ENCODE measurements around the gene IFRD1.

Gene IFRD1

DNA sequence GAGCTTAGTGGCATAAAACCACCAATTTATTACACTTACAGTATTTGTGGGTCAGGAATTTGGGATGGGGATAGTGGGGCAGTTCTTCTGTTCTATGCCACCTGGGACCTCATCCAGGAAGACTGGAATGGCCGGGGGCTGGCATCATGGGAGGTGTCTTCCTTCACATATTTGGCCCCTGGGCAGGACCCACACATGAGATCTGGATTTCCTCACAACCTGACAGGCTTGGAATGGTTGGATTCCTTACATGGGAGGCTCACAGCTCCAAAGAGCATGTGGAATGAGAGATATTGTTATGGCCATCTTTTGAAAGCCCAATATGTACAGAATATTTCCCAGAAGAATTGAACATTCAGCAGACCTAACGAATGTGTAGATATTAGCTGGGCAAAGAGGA is 52.4 kb downstream of the IFRD1 start:
- peak; percentile 51 for ATAC-seq
- TF ChIP-seq SNAI2 (CRISPR knock-in tag; IDR thresholded peaks at IDR 0.05), result no peak
- TF ChIP-seq, protein P1, sequence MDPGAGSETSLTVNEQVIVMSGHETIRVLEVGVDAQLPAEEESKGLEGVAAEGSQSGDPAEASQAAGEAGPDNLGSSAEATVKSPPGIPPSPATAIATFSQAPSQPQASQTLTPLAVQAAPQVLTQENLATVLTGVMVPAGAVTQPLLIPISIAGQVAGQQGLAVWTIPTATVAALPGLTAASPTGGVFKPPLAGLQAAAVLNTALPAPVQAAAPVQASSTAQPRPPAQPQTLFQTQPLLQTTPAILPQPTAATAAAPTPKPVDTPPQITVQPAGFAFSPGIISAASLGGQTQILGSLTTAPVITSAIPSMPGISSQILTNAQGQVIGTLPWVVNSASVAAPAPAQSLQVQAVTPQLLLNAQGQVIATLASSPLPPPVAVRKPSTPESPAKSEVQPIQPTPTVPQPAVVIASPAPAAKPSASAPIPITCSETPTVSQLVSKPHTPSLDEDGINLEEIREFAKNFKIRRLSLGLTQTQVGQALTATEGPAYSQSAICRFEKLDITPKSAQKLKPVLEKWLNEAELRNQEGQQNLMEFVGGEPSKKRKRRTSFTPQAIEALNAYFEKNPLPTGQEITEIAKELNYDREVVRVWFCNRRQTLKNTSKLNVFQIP (CRISPR knock-in tag; IDR thresholded peaks at IDR 0.05; ENCODE audit: borderline replicate concordance, low read depth), result no peak
- no peak for TF ChIP-seq ZFP3 (CRISPR knock-in tag; IDR thresholded peaks at IDR 0.05)
- no peak for TF ChIP-seq ZC3H10 (CRISPR knock-in tag; IDR thresholded peaks at IDR 0.05)
- TF ChIP-seq ZNF8 (CRISPR knock-in tag; IDR thresholded peaks at IDR 0.05), result no peak
- TF ChIP-seq BACH2 (CRISPR knock-in tag; IDR thresholded peaks at IDR 0.05; ENCODE audit: borderline replicate concordance), result no peak
- TF ChIP-seq PPARA (CRISPR knock-in tag; IDR thresholded peaks at IDR 0.05; ENCODE audit: borderline replicate concordance), result no peak
- no peak for TF ChIP-seq CSDC2 (CRISPR knock-in tag; IDR thresholded peaks at IDR 0.05)
- TF ChIP-seq, protein P2, sequence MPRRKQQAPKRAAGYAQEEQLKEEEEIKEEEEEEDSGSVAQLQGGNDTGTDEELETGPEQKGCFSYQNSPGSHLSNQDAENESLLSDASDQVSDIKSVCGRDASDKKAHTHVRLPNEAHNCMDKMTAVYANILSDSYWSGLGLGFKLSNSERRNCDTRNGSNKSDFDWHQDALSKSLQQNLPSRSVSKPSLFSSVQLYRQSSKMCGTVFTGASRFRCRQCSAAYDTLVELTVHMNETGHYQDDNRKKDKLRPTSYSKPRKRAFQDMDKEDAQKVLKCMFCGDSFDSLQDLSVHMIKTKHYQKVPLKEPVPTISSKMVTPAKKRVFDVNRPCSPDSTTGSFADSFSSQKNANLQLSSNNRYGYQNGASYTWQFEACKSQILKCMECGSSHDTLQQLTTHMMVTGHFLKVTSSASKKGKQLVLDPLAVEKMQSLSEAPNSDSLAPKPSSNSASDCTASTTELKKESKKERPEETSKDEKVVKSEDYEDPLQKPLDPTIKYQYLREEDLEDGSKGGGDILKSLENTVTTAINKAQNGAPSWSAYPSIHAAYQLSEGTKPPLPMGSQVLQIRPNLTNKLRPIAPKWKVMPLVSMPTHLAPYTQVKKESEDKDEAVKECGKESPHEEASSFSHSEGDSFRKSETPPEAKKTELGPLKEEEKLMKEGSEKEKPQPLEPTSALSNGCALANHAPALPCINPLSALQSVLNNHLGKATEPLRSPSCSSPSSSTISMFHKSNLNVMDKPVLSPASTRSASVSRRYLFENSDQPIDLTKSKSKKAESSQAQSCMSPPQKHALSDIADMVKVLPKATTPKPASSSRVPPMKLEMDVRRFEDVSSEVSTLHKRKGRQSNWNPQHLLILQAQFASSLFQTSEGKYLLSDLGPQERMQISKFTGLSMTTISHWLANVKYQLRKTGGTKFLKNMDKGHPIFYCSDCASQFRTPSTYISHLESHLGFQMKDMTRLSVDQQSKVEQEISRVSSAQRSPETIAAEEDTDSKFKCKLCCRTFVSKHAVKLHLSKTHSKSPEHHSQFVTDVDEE (CRISPR knock-in tag; IDR thresholded peaks at IDR 0.05), result no peak
- TF ChIP-seq, protein P3, sequence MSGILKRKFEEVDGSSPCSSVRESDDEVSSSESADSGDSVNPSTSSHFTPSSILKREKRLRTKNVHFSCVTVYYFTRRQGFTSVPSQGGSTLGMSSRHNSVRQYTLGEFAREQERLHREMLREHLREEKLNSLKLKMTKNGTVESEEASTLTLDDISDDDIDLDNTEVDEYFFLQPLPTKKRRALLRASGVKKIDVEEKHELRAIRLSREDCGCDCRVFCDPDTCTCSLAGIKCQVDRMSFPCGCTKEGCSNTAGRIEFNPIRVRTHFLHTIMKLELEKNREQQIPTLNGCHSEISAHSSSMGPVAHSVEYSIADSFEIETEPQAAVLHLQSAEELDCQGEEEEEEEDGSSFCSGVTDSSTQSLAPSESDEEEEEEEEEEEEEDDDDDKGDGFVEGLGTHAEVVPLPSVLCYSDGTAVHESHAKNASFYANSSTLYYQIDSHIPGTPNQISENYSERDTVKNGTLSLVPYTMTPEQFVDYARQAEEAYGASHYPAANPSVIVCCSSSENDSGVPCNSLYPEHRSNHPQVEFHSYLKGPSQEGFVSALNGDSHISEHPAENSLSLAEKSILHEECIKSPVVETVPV (CRISPR knock-in tag; IDR thresholded peaks at IDR 0.05), result no peak

DNA sequence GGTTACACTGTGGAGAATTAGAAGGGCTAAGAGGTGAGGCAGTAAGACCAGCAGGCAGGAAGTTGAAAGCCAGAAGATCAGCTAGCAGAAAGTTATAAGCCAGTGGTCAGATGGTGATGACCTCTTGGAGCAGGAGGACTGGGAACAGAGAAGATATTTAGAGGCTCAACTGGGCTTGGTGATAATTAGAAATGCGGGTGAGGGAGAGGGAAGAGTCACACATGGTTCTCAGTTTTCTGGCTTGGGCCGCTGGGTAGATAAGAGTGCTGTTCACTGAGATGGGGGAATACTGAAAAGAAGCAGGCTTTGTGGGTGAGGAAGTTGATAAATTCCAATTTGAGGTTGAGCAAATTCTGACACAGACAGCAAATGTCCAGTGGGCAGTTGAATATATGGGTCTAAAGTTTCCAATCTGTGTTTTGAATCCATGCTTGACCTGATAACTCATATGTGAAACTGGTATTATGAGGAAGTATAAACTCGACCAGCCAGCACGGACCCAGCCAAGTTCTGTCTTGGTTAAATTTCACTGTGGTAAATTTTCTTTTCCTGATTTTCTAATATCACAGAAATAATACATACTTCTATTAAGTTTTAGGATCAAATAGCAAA is 53.2 kb downstream of the IFRD1 start:
- TF ChIP-seq ZFP30 (CRISPR knock-in tag; IDR thresholded peaks at IDR 0.05), result no peak
- TF ChIP-seq, protein P2 (CRISPR knock-in tag; IDR thresholded peaks at IDR 0.05), result no peak
- no peak for TF ChIP-seq ZNF8 (CRISPR knock-in tag; IDR thresholded peaks at IDR 0.05)
- no peak for TF ChIP-seq CSDC2 (CRISPR knock-in tag; IDR thresholded peaks at IDR 0.05)
- TF ChIP-seq ZNF70 (CRISPR knock-in tag; IDR thresholded peaks at IDR 0.05), result no peak
- TF ChIP-seq RARB (CRISPR knock-in tag; IDR thresholded peaks at IDR 0.05), result no peak
- TF ChIP-seq PPARA (CRISPR knock-in tag; IDR thresholded peaks at IDR 0.05; ENCODE audit: borderline replicate concordance), result no peak
- no peak for TF ChIP-seq ESRRG (CRISPR knock-in tag; IDR thresholded peaks at IDR 0.05)
- no peak for TF ChIP-seq BACH2 (CRISPR knock-in tag; IDR thresholded peaks at IDR 0.05; ENCODE audit: borderline replicate concordance)
- TF ChIP-seq, protein P3 (CRISPR knock-in tag; IDR thresholded peaks at IDR 0.05), result no peak
- TF ChIP-seq, protein P4, sequence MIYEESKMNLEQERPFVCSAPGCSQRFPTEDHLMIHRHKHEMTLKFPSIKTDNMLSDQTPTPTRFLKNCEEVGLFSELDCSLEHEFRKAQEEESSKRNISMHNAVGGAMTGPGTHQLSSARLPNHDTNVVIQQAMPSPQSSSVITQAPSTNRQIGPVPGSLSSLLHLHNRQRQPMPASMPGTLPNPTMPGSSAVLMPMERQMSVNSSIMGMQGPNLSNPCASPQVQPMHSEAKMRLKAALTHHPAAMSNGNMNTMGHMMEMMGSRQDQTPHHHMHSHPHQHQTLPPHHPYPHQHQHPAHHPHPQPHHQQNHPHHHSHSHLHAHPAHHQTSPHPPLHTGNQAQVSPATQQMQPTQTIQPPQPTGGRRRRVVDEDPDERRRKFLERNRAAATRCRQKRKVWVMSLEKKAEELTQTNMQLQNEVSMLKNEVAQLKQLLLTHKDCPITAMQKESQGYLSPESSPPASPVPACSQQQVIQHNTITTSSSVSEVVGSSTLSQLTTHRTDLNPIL (CRISPR knock-in tag; IDR thresholded peaks at IDR 0.05; ENCODE audit: low read depth), result no peak
- TF ChIP-seq, protein P5, sequence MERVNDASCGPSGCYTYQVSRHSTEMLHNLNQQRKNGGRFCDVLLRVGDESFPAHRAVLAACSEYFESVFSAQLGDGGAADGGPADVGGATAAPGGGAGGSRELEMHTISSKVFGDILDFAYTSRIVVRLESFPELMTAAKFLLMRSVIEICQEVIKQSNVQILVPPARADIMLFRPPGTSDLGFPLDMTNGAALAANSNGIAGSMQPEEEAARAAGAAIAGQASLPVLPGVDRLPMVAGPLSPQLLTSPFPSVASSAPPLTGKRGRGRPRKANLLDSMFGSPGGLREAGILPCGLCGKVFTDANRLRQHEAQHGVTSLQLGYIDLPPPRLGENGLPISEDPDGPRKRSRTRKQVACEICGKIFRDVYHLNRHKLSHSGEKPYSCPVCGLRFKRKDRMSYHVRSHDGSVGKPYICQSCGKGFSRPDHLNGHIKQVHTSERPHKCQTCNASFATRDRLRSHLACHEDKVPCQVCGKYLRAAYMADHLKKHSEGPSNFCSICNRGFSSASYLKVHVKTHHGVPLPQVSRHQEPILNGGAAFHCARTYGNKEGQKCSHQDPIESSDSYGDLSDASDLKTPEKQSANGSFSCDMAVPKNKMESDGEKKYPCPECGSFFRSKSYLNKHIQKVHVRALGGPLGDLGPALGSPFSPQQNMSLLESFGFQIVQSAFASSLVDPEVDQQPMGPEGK (CRISPR knock-in tag; IDR thresholded peaks at IDR 0.05; ENCODE audit: borderline replicate concordance), result no peak
- no peak for TF ChIP-seq TCF4 (CRISPR knock-in tag; IDR thresholded peaks at IDR 0.05; ENCODE audit: borderline replicate concordance)
- TF ChIP-seq OSR1 (CRISPR knock-in tag; IDR thresholded peaks at IDR 0.05), result no peak
- no peak for TF ChIP-seq ZNF565 (CRISPR knock-in tag; conservative IDR thresholded peaks at IDR 0.05; ENCODE audit: low read depth)
- no peak for ATAC-seq

Data from SK-N-SH treated with all-trans-retinoic acid at 6 μM for 48 hours (cell line).